ENCODE measurements around the gene EVI5. TPM values are rescaled to one million over a fixed set of nuclear protein-coding genes. Genes with fewer than 3 reads are reported as not detected.
A peak's percentile ranks its signal among the peaks of the same experiment; 100 is the strongest.

Gene EVI5
- total and polyA plus RNA-seq, 2 experiments from 2014 or later: 24.9 to 29.0 TPM

DNA sequence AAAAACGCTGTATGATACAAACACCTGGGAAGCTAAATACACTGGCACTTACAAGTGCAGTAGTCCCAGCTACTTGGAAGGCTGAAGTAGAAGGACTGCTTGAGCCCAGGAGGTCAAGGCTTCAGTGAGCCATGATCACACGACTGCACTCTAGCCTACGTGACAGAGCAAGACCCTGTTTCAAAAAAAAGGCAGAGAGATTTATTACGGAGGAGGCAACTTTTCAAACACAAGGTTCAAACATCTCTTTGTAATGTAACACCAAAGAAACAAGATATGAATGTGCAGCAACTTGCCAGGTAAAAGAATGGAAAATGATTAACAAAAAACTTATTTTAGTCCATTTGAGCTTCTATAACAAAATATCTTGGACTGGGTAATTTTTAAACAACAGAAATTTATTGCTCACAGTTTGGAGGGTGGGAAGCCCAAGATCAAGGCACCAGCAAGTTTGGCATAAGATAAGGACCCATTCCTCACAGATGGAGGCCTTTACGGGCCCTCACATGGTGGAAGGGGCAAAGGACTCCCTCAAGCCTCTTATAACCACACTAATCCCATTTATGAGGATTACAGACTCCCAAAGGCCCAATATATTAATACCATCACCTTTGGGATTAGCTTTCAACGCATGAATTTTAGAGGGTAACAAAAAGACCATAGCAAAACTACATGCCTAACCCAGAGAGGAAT, 73.3 kb downstream of the EVI5 start:
- TF ChIP-seq EZH2 (IDR thresholded peaks at IDR 0.05; ENCODE audit: borderline replicate concordance) (no peak), EZH2phosphoT487 (IDR thresholded peaks at IDR 0.05; ENCODE audit: low read depth, severe bottlenecking, unreplicated experiment) (no peak)
- TF ChIP-seq, protein P1, sequence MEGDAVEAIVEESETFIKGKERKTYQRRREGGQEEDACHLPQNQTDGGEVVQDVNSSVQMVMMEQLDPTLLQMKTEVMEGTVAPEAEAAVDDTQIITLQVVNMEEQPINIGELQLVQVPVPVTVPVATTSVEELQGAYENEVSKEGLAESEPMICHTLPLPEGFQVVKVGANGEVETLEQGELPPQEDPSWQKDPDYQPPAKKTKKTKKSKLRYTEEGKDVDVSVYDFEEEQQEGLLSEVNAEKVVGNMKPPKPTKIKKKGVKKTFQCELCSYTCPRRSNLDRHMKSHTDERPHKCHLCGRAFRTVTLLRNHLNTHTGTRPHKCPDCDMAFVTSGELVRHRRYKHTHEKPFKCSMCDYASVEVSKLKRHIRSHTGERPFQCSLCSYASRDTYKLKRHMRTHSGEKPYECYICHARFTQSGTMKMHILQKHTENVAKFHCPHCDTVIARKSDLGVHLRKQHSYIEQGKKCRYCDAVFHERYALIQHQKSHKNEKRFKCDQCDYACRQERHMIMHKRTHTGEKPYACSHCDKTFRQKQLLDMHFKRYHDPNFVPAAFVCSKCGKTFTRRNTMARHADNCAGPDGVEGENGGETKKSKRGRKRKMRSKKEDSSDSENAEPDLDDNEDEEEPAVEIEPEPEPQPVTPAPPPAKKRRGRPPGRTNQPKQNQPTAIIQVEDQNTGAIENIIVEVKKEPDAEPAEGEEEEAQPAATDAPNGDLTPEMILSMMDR (IDR thresholded peaks at IDR 0.05; ENCODE audit: poor library complexity): no peak
- no peaks in the 10 kb centered on the region for H3K9me3 ChIP-seq (ENCODE audit: low read depth)
- H3K4me3 ChIP-seq: no peak overlapping the region
- peak; percentile 7 for DNase-seq (ENCODE audit: low spot score)
- H2AFZ ChIP-seq: no peak overlapping the region
- H3K9me2 ChIP-seq (replicated peaks; ENCODE audit: insufficient read depth): no peaks in the 10 kb centered on the region
- H3K4me1 ChIP-seq (ENCODE audit: insufficient read depth): peaks cover 12% of the 10 kb centered on the region
- H3K4me2 ChIP-seq: peak overlapping the region; percentile 6
- H4K20me1 ChIP-seq (ENCODE audit: insufficient read depth, poor library complexity, severe bottlenecking): no peaks in the 10 kb centered on the region
- peak overlapping the region; percentile 77 for H3K27ac ChIP-seq
- WGBS (ENCODE audit: low lambda C conversion rate, missing lambda C conversion rate): 40% methylated on average over 6 of the region's 6 CpGs
- H3K27me3 ChIP-seq: no peaks in the 10 kb centered on the region
- H3K36me3 ChIP-seq (replicated peaks; ENCODE audit: insufficient read depth, low read depth): no peaks in the 10 kb centered on the region
- peaks cover 71% of the 10 kb centered on the region for H3K79me2 ChIP-seq

DNA sequence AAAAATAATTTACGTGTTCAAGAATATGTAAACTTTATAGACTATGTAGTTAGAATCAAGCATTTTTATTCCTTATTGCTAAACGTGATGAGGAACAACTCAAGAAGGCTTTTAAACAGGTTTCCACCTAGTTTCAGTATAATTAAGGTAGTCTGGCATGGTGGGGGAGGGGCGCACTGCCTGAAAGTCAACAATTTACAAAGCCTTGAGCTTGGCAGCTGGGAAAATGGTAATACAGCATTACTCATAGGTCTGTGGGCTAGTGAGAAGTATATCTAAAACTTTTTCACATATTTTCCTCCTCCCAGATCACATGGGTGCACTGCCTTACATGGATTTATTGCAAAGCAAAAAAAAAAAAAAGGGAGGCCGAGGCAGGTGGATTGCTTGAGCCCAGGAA, 75.2 kb downstream of the EVI5 start:
- Histone ChIP-seq H3K4me1 (ENCODE audit: insufficient read depth) (peaks cover 16% of the 10 kb centered on the region), H4K20me1 (ENCODE audit: insufficient read depth, poor library complexity, severe bottlenecking) (peaks cover 4% of the 10 kb centered on the region), H3K9me2 (replicated peaks; ENCODE audit: insufficient read depth) (no peaks in the 10 kb centered on the region), H3K4me2 (no peak overlapping the region), H2AFZ (no peak overlapping the region), H3K9me3 (ENCODE audit: low read depth) (no peaks in the 10 kb centered on the region), H3K27ac (peak overlapping the region; percentile 11), H3K27me3 (no peaks in the 10 kb centered on the region), H3K36me3 (replicated peaks; ENCODE audit: insufficient read depth, low read depth) (no peaks in the 10 kb centered on the region), H3K79me2 (peaks cover 61% of the 10 kb centered on the region), H3K4me3 (no peak overlapping the region)
- TF ChIP-seq, protein P1 (IDR thresholded peaks at IDR 0.05; ENCODE audit: poor library complexity): no peak
- no peak for TF ChIP-seq EZH2phosphoT487 (IDR thresholded peaks at IDR 0.05; ENCODE audit: low read depth, severe bottlenecking, unreplicated experiment)
- no peak for TF ChIP-seq EZH2 (IDR thresholded peaks at IDR 0.05; ENCODE audit: borderline replicate concordance)
- DNase-seq (ENCODE audit: low spot score): peak; percentile 67
- WGBS (ENCODE audit: low lambda C conversion rate, missing lambda C conversion rate): 70% methylated on average over 4 of the region's 4 CpGs

DNA sequence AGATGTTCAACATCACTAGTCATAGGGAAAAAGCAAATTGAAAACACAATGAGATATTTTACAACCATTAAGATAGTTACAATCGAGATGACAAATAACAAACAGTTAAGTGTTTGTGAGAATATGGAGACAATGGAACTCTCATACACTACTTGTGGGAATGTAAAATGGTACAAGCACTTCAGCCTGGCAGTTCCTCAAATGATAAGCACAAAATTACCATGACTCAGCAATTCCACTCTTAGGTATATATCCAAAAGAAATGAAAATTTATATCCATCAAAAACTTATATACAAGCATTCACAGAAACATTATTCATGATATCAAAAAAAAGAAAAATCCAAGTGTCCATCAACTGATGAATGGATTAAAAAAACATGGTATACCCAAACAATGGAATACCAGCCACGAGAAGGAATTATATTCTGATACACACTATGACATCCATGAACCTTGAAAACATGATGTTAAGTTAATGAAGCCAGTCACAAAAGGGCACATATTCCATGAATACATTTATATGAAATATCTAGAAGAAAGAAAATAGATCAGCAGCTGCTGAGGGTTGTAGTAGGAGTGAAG, 76.4 kb downstream of the EVI5 start:
- no peak overlapping the region for H3K4me2 ChIP-seq
- H3K9me2 ChIP-seq (replicated peaks; ENCODE audit: insufficient read depth): no peaks in the 10 kb centered on the region
- no peak overlapping the region for H3K4me3 ChIP-seq
- no peaks in the 10 kb centered on the region for H3K36me3 ChIP-seq (replicated peaks; ENCODE audit: insufficient read depth, low read depth)
- no peaks in the 10 kb centered on the region for H3K9me3 ChIP-seq (ENCODE audit: low read depth)
- H3K79me2 ChIP-seq: peaks cover 52% of the 10 kb centered on the region
- no peak for DNase-seq (ENCODE audit: low spot score)
- no peak overlapping the region for H2AFZ ChIP-seq
- no peaks in the 10 kb centered on the region for H3K27me3 ChIP-seq
- no peak overlapping the region for H3K27ac ChIP-seq
- TF ChIP-seq, protein P1 (IDR thresholded peaks at IDR 0.05; ENCODE audit: poor library complexity): no peak
- 90% methylated on average over 2 of the region's 2 CpGs for WGBS (ENCODE audit: low lambda C conversion rate, missing lambda C conversion rate)
- peaks cover 4% of the 10 kb centered on the region for H4K20me1 ChIP-seq (ENCODE audit: insufficient read depth, poor library complexity, severe bottlenecking)
- peaks cover 16% of the 10 kb centered on the region for H3K4me1 ChIP-seq (ENCODE audit: insufficient read depth)

All from hepatocyte (in vitro differentiated cells).